H1 (cell line): Measurements from ENCODE around the gene CCDC154. TPM values are rescaled to one million over a fixed set of nuclear protein-coding genes. Genes with fewer than 3 reads are reported as not detected.

Experiments
- ATF2 ChIP-seq: IDR thresholded peaks from 2 replicates; pipeline ENCODE4 v1.6.1; 2012; ENCODE audit warnings: low read length, inconsistent platforms
- BRCA1 ChIP-seq: IDR thresholded peaks from 2 replicates; pipeline ENCODE4 v1.6.1; 2012; ENCODE audit warnings: low read depth, low read length, improper control_type of control experiment
- EZH2 ChIP-seq: fragments of 200-600 bp; sonication (generic); IDR thresholded peaks from 2 replicates; pipeline ENCODE4 v1.7.1; 2012; ENCODE audit warnings: low read depth, mild to moderate bottlenecking, moderate library complexity, low read length, inconsistent platforms; ENCODE audit not compliant: severe bottlenecking
- GABPA ChIP-seq: IDR thresholded peaks from 2 replicates; pipeline ENCODE4 v1.6.1; 2011; ENCODE audit warnings: mild to moderate bottlenecking, low read length, moderate library complexity, borderline replicate concordance; ENCODE audit not compliant: insufficient read depth
- MAFK ChIP-seq: IDR thresholded peaks from 2 replicates; pipeline ENCODE4 v1.6.1; 2012; ENCODE audit warnings: low read depth, mild to moderate bottlenecking, improper control_type of control experiment, low read length
- NRF1 ChIP-seq: IDR thresholded peaks from 2 replicates; pipeline ENCODE4 v1.6.1; 2011; ENCODE audit warnings: mild to moderate bottlenecking, low read depth, low read length, improper control_type of control experiment
- SUZ12 ChIP-seq: fragments of 200-600 bp; sonication (generic); IDR thresholded peaks from 2 replicates; pipeline ENCODE4 v1.6.1; 2012; ENCODE audit warnings: mild to moderate bottlenecking, inconsistent platforms, low read length, moderate library complexity, mixed read lengths
- TCF12 ChIP-seq: IDR thresholded peaks from 2 replicates; pipeline ENCODE4 v1.6.1; 2011; ENCODE audit warnings: low read depth, mild to moderate bottlenecking, low read length
- polyA plus RNA-seq, 7 experiments: library from polyadenylated mRNA; depleted of rRNA in 3 of 7; stranded (reverse) in 5 of 7; unstranded in 2 of 7; fragments of >200 nt in 5 of 7; fragments of 200-250 nt in 2 of 7; gene quantifications; 1 replicate in 5 of 7; 2 replicates in 1 of 7; 4 replicates in 1 of 7; pipeline versions ENCODE4 v1.2.1 to v1.2.3, GENCODE V29; 2011 to 2013; ENCODE audit warnings: missing spikeins in 2 of 7, mixed read lengths in 2 of 7
- total RNA-seq: library from RNA; stranded (reverse); fragmentation: NEBNext Ultra II Directional; extraction: Animal tissue kit (Norgen Biotek cat#: 25700); gene quantifications from 2 replicates; pipeline ENCODE4 v1.2.1, GENCODE V29; 2021

The CCDC154 gene
- total and polyA plus RNA-seq, 2 of the 8 experiments (the other 6 are each of a cell fraction or from before 2014, with no cell fraction given): 0.15 to 0.88 TPM

- TF ChIP-seq ATF2 (no peak), EZH2 (no peak), NRF1 (no peak), GABPA (no peak), MAFK (no peak), SUZ12 (no peak), TCF12 (no peak), BRCA1 (no peak)
These were observed 14.6 kb upstream of the CCDC154 start (continued) for GRCh38 chr16:1458977-1459341.
